Suprapubic skin (tissue), 4 donors: Measurements from ENCODE around the gene MGAT3. TPM values are rescaled to one million over a fixed set of nuclear protein-coding genes. Genes with fewer than 3 reads are reported as not detected.
A peak's percentile ranks its signal among the peaks of the same experiment; 100 is the strongest.

Experiments used
- DNase-seq, 2 donors: peaks; one replicate each; pipeline ENCODE4 v3.0.0-alpha.2; 2019; ENCODE audit warnings: low spot score in 2 of 2
- H3K27ac ChIP-seq: fragments of 200-600 bp; sonication (generic); one replicate; pipeline ENCODE4 v1.5.1; 2019
- H3K27me3 ChIP-seq: fragments of 200-600 bp; sonication (generic); one replicate; pipeline ENCODE4 v1.5.1; 2019
- H3K36me3 ChIP-seq: fragments of 200-600 bp; sonication (generic); one replicate; pipeline ENCODE4 v1.5.1; 2019
- H3K4me1 ChIP-seq: fragments of 200-600 bp; sonication (generic); one replicate; pipeline ENCODE4 v1.5.1; 2019
- H3K4me3 ChIP-seq: fragments of 200-600 bp; sonication (generic); one replicate; pipeline ENCODE4 v1.5.1; 2019; ENCODE audit warnings: mild to moderate bottlenecking
- H3K9me3 ChIP-seq: fragments of 200-600 bp; sonication (generic); one replicate; pipeline ENCODE4 v1.5.1; 2019
- EP300 ChIP-seq: sonication (generic); formaldehyde crosslinking; IDR thresholded peaks from one replicate; pipeline ENCODE4 v1.6.1; 2017; ENCODE audit warnings: antibody characterized with exemption
- POLR2A ChIP-seq, 2 donors: fragments of 450-650 bp; IDR thresholded peaks; one replicate each; pipeline ENCODE4 v1.6.1; 2017; ENCODE audit warnings: antibody characterized with exemption in 2 of 2, mild to moderate bottlenecking in 2 of 2, moderate library complexity in 2 of 2
- POLR2AphosphoS5 ChIP-seq, 3 donors: sonication (generic); formaldehyde crosslinking; IDR thresholded peaks; one replicate each; pipeline ENCODE4 v1.6.1; 2017; ENCODE audit warnings: antibody characterized with exemption in 3 of 3
- WGBS: methylation state at CpG from one replicate; pipeline ENCODE4 v1.1.5; 2018; 5-methylcytosine and 5-hydroxymethylcytosine counted together
- total RNA-seq, 4 donors: library from RNA; depleted of rRNA; stranded (reverse); fragments of >200 nt; gene quantifications; one replicate each; pipeline ENCODE4 v1.1.0, GENCODE V29; 2016
- TF ChIP-seq, protein P1 (sequence below), 2 donors: fragments of 200-600 bp in 1 of 2; fragments of 450-650 bp in 1 of 2; sonication (generic) in 1 of 2; IDR thresholded peaks; one replicate each; pipeline ENCODE4 v1.5.1; 2016 to 2019; ENCODE audit warnings: antibody characterized with exemption in 2 of 2, mild to moderate bottlenecking in 1 of 2, moderate library complexity in 1 of 2

The MGAT3 gene
- total RNA-seq, 4 donors from 2014 or later, result 2.2 to 3.7 (median 3.0) TPM

DNA sequence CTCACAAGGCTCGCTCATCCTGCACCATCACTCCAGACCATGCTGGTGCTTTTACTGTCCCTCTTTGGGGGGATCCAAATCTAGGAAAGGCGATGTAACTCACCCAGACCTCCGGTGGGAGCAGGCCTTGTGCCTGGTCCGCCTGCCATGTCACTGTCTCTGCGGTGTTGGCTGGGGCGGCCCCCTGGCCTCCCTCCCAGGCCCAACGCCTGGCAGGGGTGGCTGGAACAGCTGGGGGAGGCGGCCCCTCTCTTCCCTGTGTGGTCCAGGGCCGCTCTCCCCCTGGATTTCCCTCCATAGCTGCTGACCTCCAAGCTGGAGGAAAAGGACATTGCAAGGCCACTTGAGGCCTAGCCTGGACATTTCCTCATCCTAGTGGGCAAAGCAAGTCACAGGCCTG is 11.1 kb upstream of the MGAT3 start:
- H3K4me3 ChIP-seq, result no peak overlapping the region
- no peaks in the 10 kb centered on the region for H3K9me3 ChIP-seq
- no CpG with 5 or more reads among the region's 9 CpGs for WGBS
- no peak for TF ChIP-seq EP300
- TF ChIP-seq, protein P1, sequence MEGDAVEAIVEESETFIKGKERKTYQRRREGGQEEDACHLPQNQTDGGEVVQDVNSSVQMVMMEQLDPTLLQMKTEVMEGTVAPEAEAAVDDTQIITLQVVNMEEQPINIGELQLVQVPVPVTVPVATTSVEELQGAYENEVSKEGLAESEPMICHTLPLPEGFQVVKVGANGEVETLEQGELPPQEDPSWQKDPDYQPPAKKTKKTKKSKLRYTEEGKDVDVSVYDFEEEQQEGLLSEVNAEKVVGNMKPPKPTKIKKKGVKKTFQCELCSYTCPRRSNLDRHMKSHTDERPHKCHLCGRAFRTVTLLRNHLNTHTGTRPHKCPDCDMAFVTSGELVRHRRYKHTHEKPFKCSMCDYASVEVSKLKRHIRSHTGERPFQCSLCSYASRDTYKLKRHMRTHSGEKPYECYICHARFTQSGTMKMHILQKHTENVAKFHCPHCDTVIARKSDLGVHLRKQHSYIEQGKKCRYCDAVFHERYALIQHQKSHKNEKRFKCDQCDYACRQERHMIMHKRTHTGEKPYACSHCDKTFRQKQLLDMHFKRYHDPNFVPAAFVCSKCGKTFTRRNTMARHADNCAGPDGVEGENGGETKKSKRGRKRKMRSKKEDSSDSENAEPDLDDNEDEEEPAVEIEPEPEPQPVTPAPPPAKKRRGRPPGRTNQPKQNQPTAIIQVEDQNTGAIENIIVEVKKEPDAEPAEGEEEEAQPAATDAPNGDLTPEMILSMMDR (IDR thresholded peaks at IDR 0.05), result no peak
- no peaks in the 10 kb centered on the region for H3K36me3 ChIP-seq
- no peaks in the 10 kb centered on the region for H3K27me3 ChIP-seq
- no peak for DNase-seq
- peaks cover 31% of the 10 kb centered on the region for H3K4me1 ChIP-seq
- H3K27ac ChIP-seq, result no peak overlapping the region

DNA sequence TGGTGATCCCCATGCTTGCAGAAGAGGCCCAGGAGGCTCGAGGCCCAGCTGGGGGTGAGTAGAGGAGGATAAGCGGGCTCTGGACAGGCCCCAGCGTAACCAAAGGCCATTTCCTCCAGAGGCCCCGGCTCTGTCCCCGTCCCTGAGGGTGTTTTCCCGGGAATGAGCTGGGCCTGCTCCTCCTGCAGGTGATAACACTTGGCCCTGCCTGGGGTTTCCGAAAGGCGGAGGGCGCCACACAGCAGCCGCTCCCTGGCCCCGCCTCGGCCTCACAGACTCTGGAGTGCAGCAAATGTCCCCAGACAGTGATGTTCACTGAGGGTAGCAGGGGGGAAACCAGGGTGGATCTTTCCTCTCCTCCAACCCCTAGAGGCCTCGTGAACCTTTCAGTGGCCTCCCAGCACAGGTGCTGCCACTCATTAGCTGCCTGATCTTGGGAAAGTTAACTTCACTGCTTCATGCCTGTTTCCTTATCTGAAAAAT is 10.5 kb upstream of the MGAT3 start:
- TF ChIP-seq, protein P1 (IDR thresholded peaks at IDR 0.05), result no peak
- TF ChIP-seq EP300, result no peak
- no peak for TF ChIP-seq POLR2AphosphoS5 (IDR thresholded peaks at IDR 0.05)
- no peak for TF ChIP-seq POLR2A (IDR thresholded peaks at IDR 0.05)
- H3K27me3 ChIP-seq, result no peaks in the 10 kb centered on the region
- H3K36me3 ChIP-seq, result no peaks in the 10 kb centered on the region
- H3K9me3 ChIP-seq, result no peaks in the 10 kb centered on the region
- no peak overlapping the region for H3K4me3 ChIP-seq
- peaks cover 31% of the 10 kb centered on the region for H3K4me1 ChIP-seq
- 34% methylated on average over 10 of the region's 13 CpGs for WGBS
- DNase-seq, result no peak
- no peak overlapping the region for H3K27ac ChIP-seq

DNA sequence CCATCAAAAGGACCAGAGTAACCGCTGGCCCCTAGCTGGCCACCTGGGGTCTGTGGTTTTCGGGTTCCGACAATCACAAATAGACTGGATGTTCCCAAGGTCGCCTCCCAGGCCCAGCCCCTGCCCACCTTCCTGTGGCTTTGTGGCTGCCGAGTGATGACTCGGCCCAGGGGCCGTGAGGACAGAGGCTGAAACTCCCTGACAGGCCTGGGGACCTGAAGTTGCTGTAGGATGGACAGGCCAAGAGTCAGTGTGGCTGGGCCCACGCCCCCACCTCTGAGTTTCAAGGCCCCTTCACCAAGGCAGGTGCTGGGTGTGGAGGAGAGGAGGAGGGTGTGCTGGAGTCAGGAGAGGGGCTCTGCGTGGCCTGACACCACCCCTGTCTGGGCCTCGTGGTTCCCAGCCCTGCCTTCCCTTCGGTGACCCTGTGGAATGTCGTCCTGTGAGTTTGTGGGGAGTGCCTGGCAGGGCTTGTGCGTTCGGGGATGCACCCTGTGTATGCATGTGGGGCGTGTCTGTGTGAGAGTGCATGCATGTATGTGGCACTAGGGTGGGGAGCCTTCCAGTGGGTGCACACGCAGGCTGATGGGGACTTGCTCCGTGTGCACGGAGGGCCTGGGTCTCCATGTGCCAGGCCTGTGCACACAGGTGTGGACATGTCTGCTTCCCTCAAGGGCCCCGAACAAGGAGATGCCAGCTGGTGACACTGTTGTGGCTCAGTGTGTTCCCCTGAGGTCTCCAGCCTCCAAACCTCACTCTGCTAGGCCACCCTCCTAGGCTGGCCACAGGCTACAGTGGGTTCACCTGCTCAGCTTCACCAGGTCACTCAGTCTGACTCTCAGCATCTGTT is 8.4 kb upstream of the MGAT3 start:
- no peaks in the 10 kb centered on the region for H3K27me3 ChIP-seq
- no peak for DNase-seq
- H3K36me3 ChIP-seq, result no peaks in the 10 kb centered on the region
- H3K4me1 ChIP-seq, result peaks cover 37% of the 10 kb centered on the region
- WGBS, result 57% methylated on average over 14 of the region's 19 CpGs
- no peaks in the 10 kb centered on the region for H3K9me3 ChIP-seq
- H3K4me3 ChIP-seq, result no peak overlapping the region
- TF ChIP-seq EP300 (no peak), POLR2AphosphoS5 (IDR thresholded peaks at IDR 0.05) (no peak)
- H3K27ac ChIP-seq, result peak overlapping the region; percentile 47

DNA sequence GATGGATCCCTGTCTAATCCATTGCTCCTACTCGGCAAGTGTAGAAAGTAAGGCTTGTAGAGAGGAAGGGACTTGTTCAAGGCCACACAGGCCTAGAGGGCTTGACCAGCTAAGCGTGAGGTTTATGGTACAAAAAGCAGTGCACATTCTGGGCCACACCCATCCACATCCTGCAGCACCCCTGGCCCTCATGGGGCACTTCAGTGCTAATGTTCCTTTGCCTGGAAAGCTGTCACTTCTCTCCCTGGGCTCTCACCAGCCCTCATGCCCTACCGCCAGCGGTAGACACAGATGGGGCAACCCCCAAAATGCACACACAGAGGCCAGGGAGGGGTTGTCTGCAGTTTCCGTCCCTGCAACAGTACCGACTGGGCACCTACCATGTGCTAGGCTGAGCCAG is 7.1 kb upstream of the MGAT3 start:
- no peak for DNase-seq
- Histone ChIP-seq H3K27ac (no peak overlapping the region), H3K36me3 (no peaks in the 10 kb centered on the region), H3K4me1 (peaks cover 40% of the 10 kb centered on the region), H3K4me3 (no peak overlapping the region), H3K27me3 (no peaks in the 10 kb centered on the region), H3K9me3 (no peaks in the 10 kb centered on the region)
- 93% methylated on average over 6 of the region's 6 CpGs for WGBS
- TF ChIP-seq POLR2A (IDR thresholded peaks at IDR 0.05), result no peak
- TF ChIP-seq EP300, result no peak
- TF ChIP-seq, protein P1 (IDR thresholded peaks at IDR 0.05), result no peak
- TF ChIP-seq POLR2AphosphoS5 (IDR thresholded peaks at IDR 0.05), result no peak

DNA sequence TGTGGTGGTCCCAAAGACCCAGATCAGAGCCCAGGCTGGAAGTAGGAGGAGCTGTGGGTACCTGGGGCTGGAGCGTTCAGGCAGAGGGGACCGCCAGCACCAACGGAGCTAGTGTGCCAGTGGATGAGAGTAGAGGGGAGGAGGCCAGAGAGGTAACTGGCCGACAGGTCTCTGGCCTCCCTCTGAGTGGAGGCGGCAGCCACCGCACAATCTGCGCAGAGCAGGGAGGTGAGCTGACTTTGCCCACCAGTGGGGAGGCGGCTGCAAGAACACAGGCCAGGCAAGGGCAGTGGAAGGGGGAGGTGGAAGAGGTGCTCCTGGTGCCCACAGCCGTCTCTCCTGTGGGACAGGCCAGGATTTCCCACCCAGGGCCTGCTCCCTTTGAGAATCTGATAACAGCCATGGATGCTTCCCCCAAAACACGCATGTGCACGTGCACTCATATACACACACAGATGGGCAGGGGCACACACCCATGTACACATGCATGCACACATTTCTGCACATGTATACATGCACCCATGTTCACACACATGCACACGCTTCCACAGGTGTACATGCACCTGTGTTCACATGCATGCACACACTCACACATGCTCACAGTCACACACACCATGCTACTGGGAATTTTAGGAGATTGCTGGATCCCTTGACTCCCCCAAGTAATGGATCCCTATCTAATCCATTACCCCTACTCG is 6.4 kb upstream of the MGAT3 start:
- no peak overlapping the region for H3K4me3 ChIP-seq
- DNase-seq, result no peak
- H3K27ac ChIP-seq, result no peak overlapping the region
- WGBS, result 85% methylated on average over 13 of the region's 13 CpGs
- TF ChIP-seq POLR2AphosphoS5 (IDR thresholded peaks at IDR 0.05), result no peak
- TF ChIP-seq, protein P1 (IDR thresholded peaks at IDR 0.05), result no peak
- no peak for TF ChIP-seq POLR2A (IDR thresholded peaks at IDR 0.05)
- TF ChIP-seq EP300, result no peak
- H3K36me3 ChIP-seq, result no peaks in the 10 kb centered on the region
- H3K9me3 ChIP-seq, result no peaks in the 10 kb centered on the region
- H3K4me1 ChIP-seq, result peaks cover 44% of the 10 kb centered on the region
- H3K27me3 ChIP-seq, result no peaks in the 10 kb centered on the region
